ENCODE measurements around the gene MDFIC.
A peak's percentile ranks its signal among the peaks of the same experiment; 100 is the strongest.

The MDFIC gene

GRCh38 chr7:114988026-114988425, 66.1 kb downstream of the MDFIC start:
- no peak overlapping the region for H3K27ac ChIP-seq
- H4K20me1 ChIP-seq = no peaks in the 10 kb centered on the region
- H3K9ac ChIP-seq = no peak overlapping the region
- no peak for TF ChIP-seq Cebpa-rat (IDR thresholded peaks at IDR 0.05)
- H3K9me3 ChIP-seq (replicated peaks in 1 of 11) = no peaks in the 10 kb centered on the region
- H3K4me1 ChIP-seq = no peaks in the 10 kb centered on the region
- no peak overlapping the region for H3K4me3 ChIP-seq
- H3K4me2 ChIP-seq = no peak overlapping the region
- no peaks in the 10 kb centered on the region for H3K36me3 ChIP-seq
- no peaks in the 10 kb centered on the region for H3K27me3 ChIP-seq

GRCh38 chr7:114988755-114989375, 67.0 kb downstream of the MDFIC start:
- H3K9me3 ChIP-seq (replicated peaks in 1 of 11) = no peaks in the 10 kb centered on the region
- no peak overlapping the region for H3K4me3 ChIP-seq
- no peak for TF ChIP-seq Cebpa-rat (IDR thresholded peaks at IDR 0.05)
- H3K36me3 ChIP-seq = no peaks in the 10 kb centered on the region
- H4K20me1 ChIP-seq = no peaks in the 10 kb centered on the region
- H3K27me3 ChIP-seq = no peaks in the 10 kb centered on the region
- H3K9ac ChIP-seq = no peak overlapping the region
- H3K4me2 ChIP-seq = no peak overlapping the region
- no peak overlapping the region for H3K27ac ChIP-seq
- H3K4me1 ChIP-seq = no peaks in the 10 kb centered on the region

GRCh38 chr7:114989531-114989930, 67.6 kb downstream of the MDFIC start:
- H3K4me2 ChIP-seq = no peak overlapping the region
- H4K20me1 ChIP-seq = no peaks in the 10 kb centered on the region
- H3K9ac ChIP-seq = no peak overlapping the region
- H3K27me3 ChIP-seq = no peaks in the 10 kb centered on the region
- H3K36me3 ChIP-seq = no peaks in the 10 kb centered on the region
- H3K4me1 ChIP-seq = no peaks in the 10 kb centered on the region
- no peak overlapping the region for H3K27ac ChIP-seq
- no peaks in the 10 kb centered on the region for H3K9me3 ChIP-seq (replicated peaks in 1 of 11)
- no peak overlapping the region for H3K4me3 ChIP-seq
- TF ChIP-seq Cebpa-rat (IDR thresholded peaks at IDR 0.05) = no peak

- H3K4me2 ChIP-seq = peak overlapping the region in 2 of 11 experiments; percentile 23 to 31; a peak in 2 of 22 replicates
Measured at GRCh38 chr7:114997487-114998404, 75.9 kb downstream of the MDFIC start.

GRCh38 chr7:115004121-115004520, 82.2 kb downstream of the MDFIC start:
- TF ChIP-seq Cebpa-rat (IDR thresholded peaks at IDR 0.05) = no peak
- H3K4me2 ChIP-seq = no peak overlapping the region
- H3K36me3 ChIP-seq = no peaks in the 10 kb centered on the region
- no peak overlapping the region for H3K9ac ChIP-seq
- peaks cover 0 to 10% (median 8%) of the 10 kb centered on the region in 10 experiments; a peak in 15 of 20 replicates for H3K4me1 ChIP-seq
- no peak overlapping the region for H3K4me3 ChIP-seq
- H3K27me3 ChIP-seq = no peaks in the 10 kb centered on the region
- no peak overlapping the region for H3K27ac ChIP-seq
- H4K20me1 ChIP-seq = no peaks in the 10 kb centered on the region
- no peaks in the 10 kb centered on the region for H3K9me3 ChIP-seq (replicated peaks in 1 of 11)

More at GRCh38 chr7:114997487-114998404, 75.9 kb downstream of the MDFIC start:
- no peaks in the 10 kb centered on the region for H3K36me3 ChIP-seq
- no peak overlapping the region for H3K4me3 ChIP-seq
- no peaks in the 10 kb centered on the region for H4K20me1 ChIP-seq
- no peak overlapping the region for H3K27ac ChIP-seq
- H3K9ac ChIP-seq = no peak overlapping the region
- H3K9me3 ChIP-seq (replicated peaks in 1 of 11) = no peaks in the 10 kb centered on the region
- no peaks in the 10 kb centered on the region for H3K27me3 ChIP-seq
- no peak for TF ChIP-seq Cebpa-rat (IDR thresholded peaks at IDR 0.05)
- peaks cover 0 to 16% (median 0%) of the 10 kb centered on the region in 10 experiments; a peak in 3 of 20 replicates for H3K4me1 ChIP-seq

- Histone ChIP-seq H3K27ac (no peak overlapping the region), H4K20me1 (no peaks in the 10 kb centered on the region), H3K4me1 (peaks cover 0 to 15% (median 12%) of the 10 kb centered on the region in 10 experiments; a peak in 16 of 20 replicates), H3K9ac (no peak overlapping the region), H3K36me3 (no peaks in the 10 kb centered on the region), H3K4me2 (no peak overlapping the region), H3K4me3 (no peak overlapping the region), H3K27me3 (no peaks in the 10 kb centered on the region), H3K9me3 (replicated peaks in 1 of 11) (no peaks in the 10 kb centered on the region)
- TF ChIP-seq Cebpa-rat (IDR thresholded peaks at IDR 0.05) = no peak
Measured at GRCh38 chr7:115005251-115005650, 83.4 kb downstream of the MDFIC start.

GRCh38 chr7:115005953-115006352, 84.1 kb downstream of the MDFIC start:
- TF ChIP-seq Cebpa-rat (IDR thresholded peaks at IDR 0.05) = no peak
- Histone ChIP-seq H3K36me3 (no peaks in the 10 kb centered on the region), H3K4me3 (no peak overlapping the region), H3K4me2 (no peak overlapping the region), H4K20me1 (no peaks in the 10 kb centered on the region), H3K27me3 (no peaks in the 10 kb centered on the region), H3K9ac (no peak overlapping the region), H3K9me3 (replicated peaks in 1 of 11) (no peaks in the 10 kb centered on the region), H3K27ac (no peak overlapping the region), H3K4me1 (peaks cover 0 to 15% (median 12%) of the 10 kb centered on the region in 10 experiments; a peak in 16 of 20 replicates)

- Histone ChIP-seq H3K4me3 (no peak overlapping the region), H3K9ac (no peak overlapping the region), H3K4me1 (peaks cover 0 to 15% (median 12%) of the 10 kb centered on the region in 10 experiments; a peak in 16 of 20 replicates), H3K4me2 (no peak overlapping the region), H3K36me3 (no peaks in the 10 kb centered on the region), H3K9me3 (replicated peaks in 1 of 11) (no peaks in the 10 kb centered on the region), H3K27ac (no peak overlapping the region), H3K27me3 (no peaks in the 10 kb centered on the region), H4K20me1 (no peaks in the 10 kb centered on the region)
- TF ChIP-seq Cebpa-rat (IDR thresholded peaks at IDR 0.05) = no peak
Measured at GRCh38 chr7:115007751-115008150, 85.9 kb downstream of the MDFIC start.

GRCh38 chr7:115008465-115009114, 86.7 kb downstream of the MDFIC start:
- no peak for TF ChIP-seq Cebpa-rat (IDR thresholded peaks at IDR 0.05)
- no peaks in the 10 kb centered on the region for H3K36me3 ChIP-seq
- H3K4me3 ChIP-seq = no peak overlapping the region
- H3K4me1 ChIP-seq = peaks cover 0 to 15% (median 12%) of the 10 kb centered on the region in 10 experiments; a peak in 16 of 20 replicates
- no peak overlapping the region for H3K9ac ChIP-seq
- H3K4me2 ChIP-seq = peak overlapping the region in 8 of 11 experiments; percentile 0 to 40 (median 28); a peak in 8 of 22 replicates
- no peaks in the 10 kb centered on the region for H3K27me3 ChIP-seq
- H3K27ac ChIP-seq = no peak overlapping the region
- H4K20me1 ChIP-seq = no peaks in the 10 kb centered on the region
- H3K9me3 ChIP-seq (replicated peaks in 1 of 11) = no peaks in the 10 kb centered on the region
